ENCODE data around the gene PEX26. TPM values are rescaled to one million over a fixed set of nuclear protein-coding genes. Genes with fewer than 3 reads are reported as not detected.
"Not testable (repeated sequence)": the region's sequence is repeated elsewhere in the genome, so short reads cannot be mapped to it uniquely, and the experiment has no call there.

The PEX26 gene
- total RNA-seq, 1 experiment from 2014 or later, result 30.6 TPM

GRCh38 chr22:18120857-18121256 is 43.1 kb downstream of the PEX26 start:
- intact Hi-C loops (cut with micrococcal nuclease), result no loop called here
- Histone ChIP-seq H3F3A (ENCODE audit: low read length, unreplicated experiment) (no peaks in the 10 kb centered on the region), H3K4me1 (ENCODE audit: insufficient read depth, low read length) (no peaks in the 10 kb centered on the region), H3K9me3 (ENCODE audit: low read length) (no peaks in the 10 kb centered on the region), H3K9me2 (replicated peaks; ENCODE audit: low read length) (no peaks in the 10 kb centered on the region), H4K20me1 (ENCODE audit: low read length) (no peaks in the 10 kb centered on the region), H3K9ac (ENCODE audit: low read length) (no peak overlapping the region), H2AFZ (ENCODE audit: low read length) (no peak overlapping the region), H3K4me3 (ENCODE audit: low read length) (no peak overlapping the region), H3K27ac (ENCODE audit: low read length) (no peak overlapping the region), H3K36me3 (ENCODE audit: low read depth, low read length) (no peaks in the 10 kb centered on the region), H3K27me3 (ENCODE audit: low read length) (no peaks in the 10 kb centered on the region), H3K4me2 (ENCODE audit: low read length) (no peak overlapping the region), H3K79me2 (ENCODE audit: low read length) (no peaks in the 10 kb centered on the region)
- ATAC-seq, result no peak
- no peak for TF ChIP-seq CTCF (conservative IDR thresholded peaks at IDR 0.05; ENCODE audit: low read depth, low read length)
- TF ChIP-seq EZH2 (IDR thresholded peaks at IDR 0.05; ENCODE audit: low read length, unreplicated experiment), result no peak
- TF ChIP-seq EZH2phosphoT487 (IDR thresholded peaks at IDR 0.05; ENCODE audit: borderline replicate concordance, low read length), result no peak
- ChIA-PET POLR2A (ENCODE audit: unreplicated experiment) (no interaction called here), CTCF (no interaction called here)
- no TSS peak for BruUV-seq (replicated peaks)
- no peak for DNase-seq

GRCh38 chr22:18121506-18121905 is 43.7 kb downstream of the PEX26 start:
- no peaks in the 10 kb centered on the region for H3K4me1 ChIP-seq (ENCODE audit: insufficient read depth, low read length)
- no peak overlapping the region for H3K9ac ChIP-seq (ENCODE audit: low read length)
- DNase-seq, result no peak
- no peaks in the 10 kb centered on the region for H3K27me3 ChIP-seq (ENCODE audit: low read length)
- BruUV-seq (replicated peaks), result no TSS peak
- no peaks in the 10 kb centered on the region for H3K9me3 ChIP-seq (ENCODE audit: low read length)
- ChIA-PET CTCF (no interaction called here), POLR2A (ENCODE audit: unreplicated experiment) (no interaction called here)
- H3K4me3 ChIP-seq (ENCODE audit: low read length), result no peak overlapping the region
- H3K9me2 ChIP-seq (replicated peaks; ENCODE audit: low read length), result no peaks in the 10 kb centered on the region
- H3K79me2 ChIP-seq (ENCODE audit: low read length), result no peaks in the 10 kb centered on the region
- no peaks in the 10 kb centered on the region for H3F3A ChIP-seq (ENCODE audit: low read length, unreplicated experiment)
- TF ChIP-seq EZH2phosphoT487 (IDR thresholded peaks at IDR 0.05; ENCODE audit: borderline replicate concordance, low read length), result no peak
- TF ChIP-seq CTCF (conservative IDR thresholded peaks at IDR 0.05; ENCODE audit: low read depth, low read length), result no peak
- TF ChIP-seq EZH2 (IDR thresholded peaks at IDR 0.05; ENCODE audit: low read length, unreplicated experiment), result no peak
- H3K36me3 ChIP-seq (ENCODE audit: low read depth, low read length), result no peaks in the 10 kb centered on the region
- ATAC-seq, result no peak
- intact Hi-C loops (cut with micrococcal nuclease), result no loop called here
- no peak overlapping the region for H3K4me2 ChIP-seq (ENCODE audit: low read length)
- H4K20me1 ChIP-seq (ENCODE audit: low read length), result no peaks in the 10 kb centered on the region
- no peak overlapping the region for H2AFZ ChIP-seq (ENCODE audit: low read length)
- no peak overlapping the region for H3K27ac ChIP-seq (ENCODE audit: low read length)

- intact Hi-C loops (cut with micrococcal nuclease), result no loop called here
- H3K9me3 ChIP-seq (ENCODE audit: low read length), result no peaks in the 10 kb centered on the region
- H3F3A ChIP-seq (ENCODE audit: low read length, unreplicated experiment), result no peaks in the 10 kb centered on the region
- no peak overlapping the region for H3K4me3 ChIP-seq (ENCODE audit: low read length)
- no peak overlapping the region for H3K27ac ChIP-seq (ENCODE audit: low read length)
- CTCF ChIA-PET, result no interaction called here
- no peaks in the 10 kb centered on the region for H3K9me2 ChIP-seq (replicated peaks; ENCODE audit: low read length)
- no TSS peak for BruUV-seq (replicated peaks)
- TF ChIP-seq EZH2phosphoT487 (IDR thresholded peaks at IDR 0.05; ENCODE audit: borderline replicate concordance, low read length) (no peak), CTCF (conservative IDR thresholded peaks at IDR 0.05; ENCODE audit: low read depth, low read length) (no peak), EZH2 (IDR thresholded peaks at IDR 0.05; ENCODE audit: low read length, unreplicated experiment) (no peak)
- no peaks in the 10 kb centered on the region for H4K20me1 ChIP-seq (ENCODE audit: low read length)
- DNase-seq, result no peak
- no peaks in the 10 kb centered on the region for H3K4me1 ChIP-seq (ENCODE audit: insufficient read depth, low read length)
- H3K4me2 ChIP-seq (ENCODE audit: low read length), result no peak overlapping the region
- POLR2A ChIA-PET (ENCODE audit: unreplicated experiment), result no interaction called here
- no peaks in the 10 kb centered on the region for H3K27me3 ChIP-seq (ENCODE audit: low read length)
- no peaks in the 10 kb centered on the region for H3K36me3 ChIP-seq (ENCODE audit: low read depth, low read length)
- H3K9ac ChIP-seq (ENCODE audit: low read length), result no peak overlapping the region
- no peak for ATAC-seq
- no peaks in the 10 kb centered on the region for H3K79me2 ChIP-seq (ENCODE audit: low read length)
- no peak overlapping the region for H2AFZ ChIP-seq (ENCODE audit: low read length)
Observed at GRCh38 chr22:18121954-18122554, 44.3 kb downstream of the PEX26 start.

- BruUV-seq (replicated peaks); intact Hi-C loops (cut with micrococcal nuclease); H3K9me3 ChIP-seq (ENCODE audit: low read length); H3K27ac ChIP-seq (ENCODE audit: low read length); H3K9ac ChIP-seq (ENCODE audit: low read length); H3K27me3 ChIP-seq (ENCODE audit: low read length); H3K79me2 ChIP-seq (ENCODE audit: low read length); H3K4me1 ChIP-seq (ENCODE audit: insufficient read depth, low read length); H4K20me1 ChIP-seq (ENCODE audit: low read length); H2AFZ ChIP-seq (ENCODE audit: low read length); H3K36me3 ChIP-seq (ENCODE audit: low read depth, low read length); POLR2A ChIA-PET (ENCODE audit: unreplicated experiment); H3K9me2 ChIP-seq (replicated peaks; ENCODE audit: low read length); ATAC-seq; H3K4me3 ChIP-seq (ENCODE audit: low read length); H3K4me2 ChIP-seq (ENCODE audit: low read length); DNase-seq; H3F3A ChIP-seq (ENCODE audit: low read length, unreplicated experiment): not testable (repeated sequence)
- CTCF ChIA-PET, result interaction anchor here (0.7 kb wide), 1 partner anchor 622 kb away, joined by 9 read pairs; no protein-coding TSS in a partner anchor
Observed at GRCh38 chr22:18123476-18124025, 45.8 kb downstream of the PEX26 start.

Data from PC-3 (cell line).